Measurements from ENCODE around the gene DUSP1. TPM values are rescaled to one million over a fixed set of nuclear protein-coding genes. Genes with fewer than 3 reads are reported as not detected.

DUSP1 gene
- total and polyA plus RNA-seq, 2 of the 4 experiments (the other 2 are of a cell fraction) = 304 to 467 TPM

- intact Hi-C loops (cut with micrococcal nuclease) = loop anchor here (5.0 kb wide), 1 partner anchor 36 kb away; no protein-coding TSS in a partner anchor
Observed at GRCh38 chr5:172768573-172769341, 2.2 kb downstream of the DUSP1 start.

More at GRCh38 chr5:172768573-172769341, 2.2 kb downstream of the DUSP1 start:
- Histone ChIP-seq H3K27ac (ENCODE audit: insufficient read depth, low read length) (peak overlapping the region; percentile 91), H3K36me3 (ENCODE audit: control insufficient read depth, insufficient read depth, low read length) (peaks cover 28% of the 10 kb centered on the region), H3K79me1 (ENCODE audit: low read depth in 1 of 2, low read length in 2 of 2) (peaks cover 5 to 25% of the 10 kb centered on the region in 2 experiments; a peak in 3 of 4 replicates), H3K18ac (ENCODE audit: low read depth, low read length) (peak overlapping the region; percentile 93), H4K20me1 (ENCODE audit: insufficient read depth, low read length) (peaks cover 56% of the 10 kb centered on the region), H2BK120ac (ENCODE audit: low read depth, low read length) (peak overlapping the region; percentile 16; the same call in 1 of the 2 replicates), H2AK9ac (replicated peaks; ENCODE audit: low read depth, low read length, poor library complexity) (peak overlapping the region; percentile 58), H3K4ac (ENCODE audit: low read depth, low read length) (peak overlapping the region; percentile 76), H3K14ac (replicated peaks; ENCODE audit: low read depth, low read length) (peak overlapping the region; percentile 88), H4K8ac (ENCODE audit: low read depth in 2 of 2, low read length in 2 of 2) (peak overlapping the region; percentile 5 to 59; a peak in 3 of 4 replicates), H3K9ac (ENCODE audit: low read depth, low read length) (peak overlapping the region; percentile 94), H3K9me1 (ENCODE audit: insufficient read depth, low read length) (peaks cover 3% of the 10 kb centered on the region), H4K5ac (ENCODE audit: low read depth, low read length) (peak overlapping the region; percentile 1; the same call in 1 of the 2 replicates), H2BK5ac (ENCODE audit: low read depth, low read length, poor library complexity, severe bottlenecking) (peak overlapping the region; percentile 89), H4K91ac (ENCODE audit: insufficient read depth, low read depth, low read length) (0 out of 2 replicates have a peak overlapping the region, but pooled peaks have one; percentile 14), H2BK20ac (ENCODE audit: low read depth, low read length) (no peak overlapping the region), H3K4me3 (ENCODE audit: insufficient read depth, low read depth, low read length) (peak overlapping the region; percentile 88), H3K23ac (ENCODE audit: low read depth, low read length) (peak overlapping the region; percentile 91), H2AK5ac (ENCODE audit: low read depth, low read length) (peak overlapping the region; percentile 24; the same call in 1 of the 2 replicates), H3K27me3 (ENCODE audit: control insufficient read depth, insufficient read depth, low read length) (no peaks in the 10 kb centered on the region), H3K4me2 (ENCODE audit: low read depth, low read length) (peak overlapping the region; percentile 97), H2BK15ac (ENCODE audit: low read depth, low read length) (no peak overlapping the region), H3K56ac (ENCODE audit: extremely low read depth, insufficient read depth, low read length) (peak overlapping the region; percentile 86), H3K4me1 (ENCODE audit: control insufficient read depth, insufficient read depth, low read length) (peaks cover 14% of the 10 kb centered on the region), H2AFZ (replicated peaks; ENCODE audit: low read length, poor library complexity) (peak overlapping the region; percentile 2), H3K9me3 (ENCODE audit: control insufficient read depth, insufficient read depth, low read length) (no peaks in the 10 kb centered on the region)
- DNase-seq (peak; percentile 72), ATAC-seq (ENCODE audit: low read depth) (no peak)
- in situ Hi-C loops (cut with MboI; ENCODE audit: low sequenced_read_pairs) (loop anchor here (5.0 kb wide), 1 partner anchor 51 kb away; no protein-coding TSS in a partner anchor), dilution Hi-C loops (cut with HindIII; ENCODE audit: low sequenced_read_pairs, unreplicated experiment) (no loop called here)
- WGBS, 2 experiments (ENCODE audit: extremely low coverage in 2 of 2, insufficient read length in 1 of 2) = 72% methylated on average over 6 of the region's 20 CpGs; no CpG with 5 or more reads in 1 of the 2 experiments
- ChIA-PET POLR2A (ENCODE audit: unreplicated experiment) (interaction anchor here (0.9 kb wide), 1 partner anchor 54 kb away, joined by 3 read pairs; no protein-coding TSS in a partner anchor), CTCF (interaction anchor here (1.1 kb wide), 1 partner anchor 54 kb away, joined by 3 read pairs; no protein-coding TSS in a partner anchor)
- no TSS peak for BruUV-seq (replicated peaks)
- TF ChIP-seq ELK1 (IDR thresholded peaks at IDR 0.05; ENCODE audit: borderline replicate concordance, low read depth, low read length) (no peak), POLR2A (IDR thresholded peaks at IDR 0.05; ENCODE audit: low read depth, low read length) (no peak), SMC3 (IDR thresholded peaks at IDR 0.05; ENCODE audit: low read depth, low read length) (0 out of 2 replicates have a peak, but pooled peaks have one; percentile 1), USF2 (IDR thresholded peaks at IDR 0.05; ENCODE audit: low read depth, low read length) (peak; percentile 67), CEBPB (IDR thresholded peaks at IDR 0.05; ENCODE audit: low read depth, low read length) (no peak), RCOR1 (IDR thresholded peaks at IDR 0.05; ENCODE audit: insufficient replicate concordance, low read length) (no peak)
